OCI-LY7 (cell line): ENCODE data around the gene CIB2. TPM values are rescaled to one million over a fixed set of nuclear protein-coding genes. Genes with fewer than 3 reads are reported as not detected.

ENCODE experiments used
- BruUV-seq: library from RNA; stranded (reverse); fragments of 400-500 nt; replicated peaks from 2 replicates; lab custom pipeline; 2021; lab: Mats Ljungman, UMichigan
- CTCF ChIA-PET: fragments of 300-600 bp; sonication (Branson Sonifier 250); formaldehyde crosslinking; loops from one replicate; lab custom pipeline; 2022; ENCODE audit warnings: antibody characterized with exemption; ENCODE audit not compliant: unreplicated experiment; lab: Charles Lee
- POLR2A ChIA-PET: fragments of 300-600 bp; sonication (Branson Sonifier 250); formaldehyde crosslinking; loops from one replicate; lab custom pipeline; 2022; ENCODE audit warnings: antibody characterized with exemption; lab: Charles Lee
- DNase-seq: peaks from one replicate; pipeline ENCODE4 v3.0.0-alpha.2; 2015; ENCODE audit warnings: low spot score
- H2AFZ ChIP-seq: fragments of 200-600 bp; sonication (generic), shearing (Covaris generic); 2 replicates; pipeline ENCODE4 v1.6.1; 2014; ENCODE audit warnings: mild to moderate bottlenecking, antibody characterized with exemption, low read length, moderate library complexity
- H3K27ac ChIP-seq: fragments of 200-600 bp; sonication (generic); 2 replicates; pipeline ENCODE4 v1.5.1; 2014; ENCODE audit warnings: mixed run types, low read depth, mild to moderate bottlenecking, moderate library complexity, low read length, inconsistent platforms; ENCODE audit not compliant: poor library complexity, severe bottlenecking
- H3K36me3 ChIP-seq: fragments of 200-600 bp; sonication (generic); 2 replicates; pipeline ENCODE4 v1.6.1; 2014; ENCODE audit warnings: mild to moderate bottlenecking, antibody characterized with exemption, low read length, moderate library complexity, mixed read lengths; ENCODE audit not compliant: insufficient read depth
- H3K4me1 ChIP-seq: fragments of 200-600 bp; sonication (generic); 2 replicates; pipeline ENCODE4 v1.5.1; 2014; ENCODE audit warnings: mild to moderate bottlenecking, low read length; ENCODE audit not compliant: insufficient read depth, poor library complexity, severe bottlenecking
- H3K4me2 ChIP-seq: fragments of 200-600 bp; sonication (generic); 2 replicates; pipeline ENCODE4 v1.6.1; 2014; ENCODE audit warnings: mild to moderate bottlenecking, low read length
- H3K4me3 ChIP-seq: fragments of 200-600 bp; sonication (generic); 2 replicates; pipeline ENCODE4 v1.5.1; 2014; ENCODE audit warnings: mild to moderate bottlenecking, low read depth, low read length; ENCODE audit not compliant: poor library complexity, severe bottlenecking
- H3K79me2 ChIP-seq: fragments of 200-600 bp; sonication (generic); 2 replicates; pipeline ENCODE4 v1.6.1; 2016; ENCODE audit warnings: low read depth, mild to moderate bottlenecking, low read length, moderate library complexity, mixed read lengths; ENCODE audit not compliant: insufficient read depth
- H3K9me2 ChIP-seq: fragments of 200-600 bp; sonication (generic); 2 replicates; pipeline ENCODE4 v1.6.1; 2016; ENCODE audit warnings: mild to moderate bottlenecking, low read length, mixed read lengths; ENCODE audit not compliant: insufficient read depth
- H3K9me3 ChIP-seq: fragments of 200-600 bp; sonication (generic); 2 replicates; pipeline ENCODE4 v1.6.1; 2014; ENCODE audit warnings: mild to moderate bottlenecking, mixed run types, low read length, mixed read lengths
- H4K20me1 ChIP-seq: fragments of 200-600 bp; sonication (generic); 2 replicates; pipeline ENCODE4 v1.6.1; 2014; ENCODE audit warnings: mild to moderate bottlenecking, antibody characterized with exemption, low read length, moderate library complexity, mixed read lengths; ENCODE audit not compliant: insufficient read depth
- EZH2phosphoT487 ChIP-seq: fragments of 200-600 bp; sonication (generic); IDR thresholded peaks from 2 replicates; pipeline ENCODE4 v1.6.1; 2018; ENCODE audit warnings: low read depth, borderline replicate concordance, mild to moderate bottlenecking, mixed run types, antibody characterized with exemption, low read length, moderate library complexity, mixed read lengths
- intact Hi-C: fragments of 100-400 bp; cut with micrococcal nuclease; formaldehyde crosslinking; loops from one replicate; pipeline ENCODE4 v1.10.0; 2022; ENCODE audit not compliant: unreplicated experiment
- total RNA-seq, 2 experiments: library from RNA; depleted of rRNA in 1 of 2; stranded (reverse); fragments of >200 nt in 1 of 2; shearing (Covaris generic) in 1 of 2; gene quantifications; 2 replicates each; pipeline ENCODE4 v1.2.3, GENCODE V29; 2014 to 2022
- TF ChIP-seq, protein P1 (sequence below): fragments of 200-600 bp; sonication (generic); conservative IDR thresholded peaks from 2 replicates; pipeline ENCODE4 v1.5.1; 2014; ENCODE audit warnings: mild to moderate bottlenecking, antibody characterized with exemption, low read length, moderate library complexity, mixed read lengths

CIB2 gene
- total RNA-seq, 2 experiments from 2014 or later: 0.36 to 5.0 TPM

GRCh38 chr15:78102211-78102610 is 29.0 kb downstream of the CIB2 start:
- H3K4me2 ChIP-seq: no peak overlapping the region
- H3K9me3 ChIP-seq: no peaks in the 10 kb centered on the region
- POLR2A ChIA-PET: interaction anchor here (0.6 kb wide), 1 partner anchor 262 kb away, joined by 5 read pairs; no protein-coding TSS in a partner anchor
- no peaks in the 10 kb centered on the region for H3K79me2 ChIP-seq
- BruUV-seq: no TSS peak
- TF ChIP-seq, protein P1, sequence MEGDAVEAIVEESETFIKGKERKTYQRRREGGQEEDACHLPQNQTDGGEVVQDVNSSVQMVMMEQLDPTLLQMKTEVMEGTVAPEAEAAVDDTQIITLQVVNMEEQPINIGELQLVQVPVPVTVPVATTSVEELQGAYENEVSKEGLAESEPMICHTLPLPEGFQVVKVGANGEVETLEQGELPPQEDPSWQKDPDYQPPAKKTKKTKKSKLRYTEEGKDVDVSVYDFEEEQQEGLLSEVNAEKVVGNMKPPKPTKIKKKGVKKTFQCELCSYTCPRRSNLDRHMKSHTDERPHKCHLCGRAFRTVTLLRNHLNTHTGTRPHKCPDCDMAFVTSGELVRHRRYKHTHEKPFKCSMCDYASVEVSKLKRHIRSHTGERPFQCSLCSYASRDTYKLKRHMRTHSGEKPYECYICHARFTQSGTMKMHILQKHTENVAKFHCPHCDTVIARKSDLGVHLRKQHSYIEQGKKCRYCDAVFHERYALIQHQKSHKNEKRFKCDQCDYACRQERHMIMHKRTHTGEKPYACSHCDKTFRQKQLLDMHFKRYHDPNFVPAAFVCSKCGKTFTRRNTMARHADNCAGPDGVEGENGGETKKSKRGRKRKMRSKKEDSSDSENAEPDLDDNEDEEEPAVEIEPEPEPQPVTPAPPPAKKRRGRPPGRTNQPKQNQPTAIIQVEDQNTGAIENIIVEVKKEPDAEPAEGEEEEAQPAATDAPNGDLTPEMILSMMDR: no peak
- TF ChIP-seq EZH2phosphoT487: no peak
- H3K27ac ChIP-seq: no peak overlapping the region
- no peaks in the 10 kb centered on the region for H4K20me1 ChIP-seq
- H3K4me3 ChIP-seq: no peak overlapping the region
- no peak for DNase-seq
- CTCF ChIA-PET: no interaction called here
- H2AFZ ChIP-seq: no peak overlapping the region
- intact Hi-C loops: no loop called here
- H3K36me3 ChIP-seq: no peaks in the 10 kb centered on the region
- no peaks in the 10 kb centered on the region for H3K9me2 ChIP-seq
- H3K4me1 ChIP-seq: no peaks in the 10 kb centered on the region

GRCh38 chr15:78101423-78102105 is 29.7 kb downstream of the CIB2 start:
- H3K4me2 ChIP-seq: no peak overlapping the region
- no peak overlapping the region for H2AFZ ChIP-seq
- intact Hi-C loops: no loop called here
- CTCF ChIA-PET: no interaction called here
- H4K20me1 ChIP-seq: no peaks in the 10 kb centered on the region
- no peaks in the 10 kb centered on the region for H3K9me3 ChIP-seq
- no peaks in the 10 kb centered on the region for H3K79me2 ChIP-seq
- DNase-seq: no peak
- BruUV-seq: no TSS peak
- TF ChIP-seq EZH2phosphoT487: no peak
- TF ChIP-seq, protein P1: no peak
- POLR2A ChIA-PET: interaction anchor here (0.6 kb wide), 1 partner anchor 263 kb away, joined by 5 read pairs; no protein-coding TSS in a partner anchor
- H3K4me1 ChIP-seq: no peaks in the 10 kb centered on the region
- H3K4me3 ChIP-seq: no peak overlapping the region
- no peak overlapping the region for H3K27ac ChIP-seq
- H3K36me3 ChIP-seq: no peaks in the 10 kb centered on the region
- no peaks in the 10 kb centered on the region for H3K9me2 ChIP-seq

- H3K4me3 ChIP-seq: no peak overlapping the region
- ChIA-PET CTCF (no interaction called here), POLR2A (no interaction called here)
- H3K9me3 ChIP-seq: no peaks in the 10 kb centered on the region
- H2AFZ ChIP-seq: no peak overlapping the region
- no peaks in the 10 kb centered on the region for H3K4me1 ChIP-seq
- DNase-seq: no peak
- no peaks in the 10 kb centered on the region for H4K20me1 ChIP-seq
- H3K79me2 ChIP-seq: no peaks in the 10 kb centered on the region
- intact Hi-C loops: no loop called here
- no peaks in the 10 kb centered on the region for H3K9me2 ChIP-seq
- no peaks in the 10 kb centered on the region for H3K36me3 ChIP-seq
- no peak overlapping the region for H3K4me2 ChIP-seq
- no peak for TF ChIP-seq EZH2phosphoT487
- TF ChIP-seq, protein P1: no peak
- no TSS peak for BruUV-seq
- no peak overlapping the region for H3K27ac ChIP-seq
These were observed 30.4 kb downstream of the CIB2 start for GRCh38 chr15:78100886-78101285.
